BLaER1 (cell line): ENCODE results near the gene PPFIA2.
A peak's percentile ranks its signal among the peaks of the same experiment; 100 is the strongest.

ENCODE experiments used
- H3K27ac ChIP-seq: shearing (Covaris generic); formaldehyde crosslinking; 2 replicates; pipeline ENCODE4 v1.8.1; 2022
- H3K27me3 ChIP-seq: shearing (Covaris generic); formaldehyde crosslinking; 2 replicates; pipeline ENCODE4 v1.8.1; 2022
- H3K36me3 ChIP-seq: shearing (Covaris generic); formaldehyde crosslinking; 2 replicates; pipeline ENCODE4 v1.8.1; 2022
- H3K4me1 ChIP-seq: shearing (Covaris generic); formaldehyde crosslinking; 2 replicates; pipeline ENCODE4 v1.8.1; 2022
- H3K4me2 ChIP-seq: shearing (Covaris generic); formaldehyde crosslinking; 2 replicates; pipeline ENCODE4 v1.8.1; 2022
- H3K4me3 ChIP-seq: shearing (Covaris generic); formaldehyde crosslinking; 2 replicates; pipeline ENCODE4 v1.8.1; 2022
- H3K9ac ChIP-seq: shearing (Covaris generic); formaldehyde crosslinking; 2 replicates; pipeline ENCODE4 v1.8.1; 2022
- H3K9me3 ChIP-seq: shearing (Covaris generic); formaldehyde crosslinking; 2 replicates; pipeline ENCODE4 v1.8.1; 2022
- H4K20me1 ChIP-seq: shearing (Covaris generic); formaldehyde crosslinking; 2 replicates; pipeline ENCODE4 v1.8.1; 2022
- Cebpa-rat ChIP-seq: shearing (Covaris generic); IDR thresholded peaks from 2 replicates; pipeline ENCODE4 v1.8.1; 2022

The PPFIA2 gene

GRCh38 chr12:81403348-81403747 is 355.8 kb downstream of the PPFIA2 start:
- H3K9ac ChIP-seq: no peak overlapping the region
- TF ChIP-seq Cebpa-rat: no peak
- H3K4me2 ChIP-seq: no peak overlapping the region
- H4K20me1 ChIP-seq: no peaks in the 10 kb centered on the region
- H3K27me3 ChIP-seq: no peaks in the 10 kb centered on the region
- no peaks in the 10 kb centered on the region for H3K4me1 ChIP-seq
- H3K27ac ChIP-seq: no peak overlapping the region
- no peaks in the 10 kb centered on the region for H3K36me3 ChIP-seq
- no peaks in the 10 kb centered on the region for H3K9me3 ChIP-seq
- H3K4me3 ChIP-seq: no peak overlapping the region

GRCh38 chr12:81401241-81401640 is 357.9 kb downstream of the PPFIA2 start:
- Histone ChIP-seq H3K9ac (no peak overlapping the region), H3K4me3 (no peak overlapping the region), H3K9me3 (no peaks in the 10 kb centered on the region), H3K4me2 (no peak overlapping the region), H3K4me1 (no peaks in the 10 kb centered on the region), H3K27ac (no peak overlapping the region), H3K27me3 (no peaks in the 10 kb centered on the region), H3K36me3 (no peaks in the 10 kb centered on the region), H4K20me1 (no peaks in the 10 kb centered on the region)
- TF ChIP-seq Cebpa-rat: no peak

DNA sequence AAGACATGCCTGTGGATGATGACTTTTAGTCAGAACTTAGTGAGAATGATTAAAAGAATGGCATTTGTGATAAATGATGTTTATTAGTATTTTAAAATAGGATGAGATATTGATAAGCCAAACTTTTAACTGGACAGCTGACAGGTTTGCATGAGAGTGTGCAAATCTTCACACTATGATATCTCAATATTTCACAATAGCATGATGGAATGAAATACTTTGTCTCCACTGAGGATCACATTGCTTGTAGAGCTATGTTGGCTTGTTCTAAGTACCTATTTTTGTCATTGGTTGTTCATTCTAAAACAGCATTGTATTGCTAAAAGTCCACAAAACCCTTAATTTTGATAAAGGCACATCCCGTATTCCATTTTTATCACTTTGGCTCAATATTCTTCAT is 359.1 kb downstream of the PPFIA2 start:
- H3K4me3 ChIP-seq: no peak overlapping the region
- H3K9ac ChIP-seq: no peak overlapping the region
- no peaks in the 10 kb centered on the region for H3K27me3 ChIP-seq
- no peaks in the 10 kb centered on the region for H4K20me1 ChIP-seq
- H3K4me1 ChIP-seq: no peaks in the 10 kb centered on the region
- no peaks in the 10 kb centered on the region for H3K36me3 ChIP-seq
- no peak overlapping the region for H3K27ac ChIP-seq
- H3K9me3 ChIP-seq: no peaks in the 10 kb centered on the region
- no peak for TF ChIP-seq Cebpa-rat
- no peak overlapping the region for H3K4me2 ChIP-seq

GRCh38 chr12:81395431-81395830 is 363.7 kb downstream of the PPFIA2 start:
- Histone ChIP-seq H3K36me3 (no peaks in the 10 kb centered on the region), H4K20me1 (no peaks in the 10 kb centered on the region), H3K9me3 (no peaks in the 10 kb centered on the region), H3K27ac (no peak overlapping the region), H3K9ac (no peak overlapping the region), H3K4me1 (no peaks in the 10 kb centered on the region), H3K4me2 (no peak overlapping the region), H3K27me3 (no peaks in the 10 kb centered on the region), H3K4me3 (no peak overlapping the region)
- TF ChIP-seq Cebpa-rat: no peak

DNA sequence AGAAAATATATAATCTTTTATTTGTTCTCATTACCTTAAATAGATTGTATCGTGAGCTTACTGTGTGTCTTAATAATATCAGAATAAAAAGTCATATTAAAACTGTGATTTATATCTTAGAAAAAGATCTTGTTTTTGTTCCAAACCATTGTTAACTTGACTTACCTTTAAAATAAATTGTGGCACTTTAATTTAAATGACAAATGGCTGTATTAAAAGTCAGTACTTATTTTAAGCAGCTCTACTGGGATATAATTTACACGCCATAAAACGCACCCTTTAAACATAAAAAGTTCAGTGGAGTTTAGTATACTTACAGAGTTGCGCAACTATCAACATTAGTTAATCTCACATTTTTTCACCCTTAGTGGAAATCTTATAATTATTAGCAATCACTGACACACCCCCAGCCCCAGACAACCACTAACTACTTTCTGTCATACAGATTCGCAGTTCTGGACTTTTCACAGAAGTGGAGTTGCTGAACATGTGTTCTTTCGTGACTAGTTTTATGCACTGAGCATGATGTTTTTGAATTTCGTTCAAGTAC is 369.5 kb downstream of the PPFIA2 start:
- TF ChIP-seq Cebpa-rat: peak; percentile 52; the same call in 1 of the 2 replicates
- no peak overlapping the region for H3K27ac ChIP-seq
- H3K27me3 ChIP-seq: no peaks in the 10 kb centered on the region
- H3K4me1 ChIP-seq: no peaks in the 10 kb centered on the region
- H3K9me3 ChIP-seq: no peaks in the 10 kb centered on the region
- H3K9ac ChIP-seq: no peak overlapping the region
- no peak overlapping the region for H3K4me3 ChIP-seq
- H3K36me3 ChIP-seq: no peaks in the 10 kb centered on the region
- no peak overlapping the region for H3K4me2 ChIP-seq
- no peaks in the 10 kb centered on the region for H4K20me1 ChIP-seq

DNA sequence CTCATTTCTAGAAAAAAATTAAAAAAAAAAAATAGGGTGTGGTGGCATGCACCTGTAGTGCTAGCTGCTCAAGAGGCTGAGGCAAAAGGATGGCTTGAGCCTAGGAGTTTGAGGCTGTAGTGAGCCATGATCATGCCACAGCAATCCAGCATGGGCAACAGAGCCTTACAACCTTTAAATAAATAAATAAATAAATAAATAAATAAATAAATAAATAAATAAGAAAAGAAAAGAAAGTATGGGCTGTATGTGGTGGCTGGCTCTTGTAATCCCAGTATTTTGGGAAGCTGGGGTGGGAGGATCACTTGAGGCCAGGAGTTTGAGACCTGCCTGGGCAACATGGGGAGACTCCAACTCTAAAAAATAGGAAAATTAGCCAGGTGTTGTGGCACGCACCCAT is 373.0 kb downstream of the PPFIA2 start:
- Histone ChIP-seq H3K9me3 (no peaks in the 10 kb centered on the region), H3K36me3 (no peaks in the 10 kb centered on the region), H3K27me3 (no peaks in the 10 kb centered on the region), H3K4me1 (no peaks in the 10 kb centered on the region), H3K9ac (no peak overlapping the region), H3K27ac (no peak overlapping the region), H3K4me2 (no peak overlapping the region), H3K4me3 (no peak overlapping the region), H4K20me1 (no peaks in the 10 kb centered on the region)
- TF ChIP-seq Cebpa-rat: no peak

- Histone ChIP-seq H3K4me1 (no peaks in the 10 kb centered on the region), H4K20me1 (no peaks in the 10 kb centered on the region), H3K9ac (no peak overlapping the region), H3K27ac (no peak overlapping the region), H3K36me3 (no peaks in the 10 kb centered on the region), H3K4me3 (no peak overlapping the region), H3K9me3 (no peaks in the 10 kb centered on the region), H3K27me3 (no peaks in the 10 kb centered on the region), H3K4me2 (no peak overlapping the region)
- no peak for TF ChIP-seq Cebpa-rat
These were observed 377.2 kb downstream of the PPFIA2 start for GRCh38 chr12:81381951-81382350.

- no peak overlapping the region for H3K27ac ChIP-seq
- H4K20me1 ChIP-seq: no peaks in the 10 kb centered on the region
- H3K4me3 ChIP-seq: no peak overlapping the region
- no peak for TF ChIP-seq Cebpa-rat
- H3K27me3 ChIP-seq: no peaks in the 10 kb centered on the region
- no peak overlapping the region for H3K4me2 ChIP-seq
- no peaks in the 10 kb centered on the region for H3K4me1 ChIP-seq
- no peaks in the 10 kb centered on the region for H3K9me3 ChIP-seq
- no peaks in the 10 kb centered on the region for H3K36me3 ChIP-seq
- H3K9ac ChIP-seq: no peak overlapping the region
These were observed 380.4 kb downstream of the PPFIA2 start for GRCh38 chr12:81378601-81379285.

DNA sequence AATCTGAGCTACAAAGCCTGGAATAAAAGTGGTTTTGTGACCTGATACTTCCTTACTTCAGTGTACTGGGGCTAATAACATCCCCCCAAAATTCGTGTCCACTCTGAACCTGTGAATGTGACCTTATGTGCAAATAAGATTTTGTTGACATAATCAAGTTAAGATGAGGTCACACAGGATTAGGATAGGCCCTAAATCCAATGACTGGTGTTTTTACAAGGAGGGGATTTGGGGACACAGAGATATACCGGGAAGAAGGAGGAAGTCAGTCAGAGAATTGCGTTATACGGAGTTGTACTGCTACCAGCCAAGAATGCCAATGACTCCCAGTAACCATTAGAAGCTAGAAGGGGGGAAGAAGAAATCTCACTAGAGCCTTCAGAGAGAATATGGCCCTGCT is 381.4 kb downstream of the PPFIA2 start:
- H3K27me3 ChIP-seq: no peaks in the 10 kb centered on the region
- no peak for TF ChIP-seq Cebpa-rat
- no peaks in the 10 kb centered on the region for H4K20me1 ChIP-seq
- no peak overlapping the region for H3K9ac ChIP-seq
- H3K9me3 ChIP-seq: no peaks in the 10 kb centered on the region
- no peaks in the 10 kb centered on the region for H3K36me3 ChIP-seq
- no peaks in the 10 kb centered on the region for H3K4me1 ChIP-seq
- no peak overlapping the region for H3K4me2 ChIP-seq
- no peak overlapping the region for H3K27ac ChIP-seq
- H3K4me3 ChIP-seq: no peak overlapping the region

- Histone ChIP-seq H3K4me2 (no peak overlapping the region), H3K9ac (no peak overlapping the region)
- TF ChIP-seq Cebpa-rat: no peak
These were observed 383.2 kb downstream of the PPFIA2 start for GRCh38 chr12:81375969-81376368.

More at GRCh38 chr12:81375969-81376368, 383.2 kb downstream of the PPFIA2 start:
- Histone ChIP-seq H3K4me1 (no peaks in the 10 kb centered on the region), H3K27ac (no peak overlapping the region), H3K9me3 (no peaks in the 10 kb centered on the region), H3K27me3 (no peaks in the 10 kb centered on the region), H3K4me3 (no peak overlapping the region), H4K20me1 (no peaks in the 10 kb centered on the region), H3K36me3 (no peaks in the 10 kb centered on the region)
